WTC11 (cell line): ENCODE results near the gene ZNF669. TPM values are rescaled to one million over a fixed set of nuclear protein-coding genes. Genes with fewer than 3 reads are reported as not detected.

Experiments used
- ATAC-seq: fragments of 200-7000 bp; cut with Tn5 transposase; 2 replicates; pipeline ENCODE4 v1.10.0; 2021; ENCODE audit warnings: mild to moderate bottlenecking, moderate library complexity
- CTCF ChIA-PET: fragments of 300-600 bp; sonication (Branson Sonifier 250); formaldehyde crosslinking; loops from one replicate; lab custom pipeline; 2021; ENCODE audit warnings: antibody characterized with exemption; lab: Charles Lee
- POLR2A ChIA-PET: fragments of 350-600 bp; sonication (Branson Sonifier 250); formaldehyde crosslinking; loops from one replicate; lab custom pipeline; 2021; ENCODE audit warnings: antibody characterized with exemption; lab: Charles Lee
- DNase-seq: peaks from one replicate; pipeline ENCODE4 v3.0.0; 2021; ENCODE audit warnings: low spot score
- H3K27ac Mint-ChIP-seq: 2 replicates; pipeline ENCODE4 v1.8.0; 2021; ENCODE audit warnings: mixed read lengths
- H3K27me3 Mint-ChIP-seq: 2 replicates; pipeline ENCODE4 v1.8.0; 2021; ENCODE audit warnings: low read depth, mild to moderate bottlenecking, moderate library complexity, mixed read lengths
- H3K36me3 Mint-ChIP-seq: 2 replicates; pipeline ENCODE4 v1.8.0; 2021; ENCODE audit warnings: mixed read lengths
- H3K4me1 Mint-ChIP-seq: 2 replicates; pipeline ENCODE4 v1.8.0; 2022; ENCODE audit warnings: mixed read lengths
- H3K4me3 Mint-ChIP-seq: 2 replicates; pipeline ENCODE4 v1.8.0; 2021; ENCODE audit warnings: mild to moderate bottlenecking, moderate library complexity, mixed read lengths
- H3K9me3 Mint-ChIP-seq: 2 replicates; pipeline ENCODE4 v1.8.0; 2021; ENCODE audit warnings: mixed read lengths
- ATF1 ChIP-seq: sonication (generic); formaldehyde crosslinking; IDR thresholded peaks from 2 replicates; pipeline ENCODE4 v1.8.1; 2023; ENCODE audit warnings: mild to moderate bottlenecking, moderate library complexity, missing genetic modification reagents
- ESRRA ChIP-seq: sonication (generic); formaldehyde crosslinking; IDR thresholded peaks from 2 replicates; pipeline ENCODE4 v1.8.1; 2022; ENCODE audit warnings: mild to moderate bottlenecking, missing genetic modification reagents, borderline replicate concordance
- ETV6 ChIP-seq: sonication (generic); formaldehyde crosslinking; IDR thresholded peaks from 2 replicates; pipeline ENCODE4 v1.8.1; 2022; ENCODE audit warnings: mild to moderate bottlenecking, missing genetic modification reagents
- FOXK1 ChIP-seq: sonication (generic); formaldehyde crosslinking; IDR thresholded peaks from 2 replicates; pipeline ENCODE4 v1.8.0; 2022; ENCODE audit warnings: mild to moderate bottlenecking, moderate library complexity, missing genetic modification reagents
- HMGA2 ChIP-seq: fragments of 250-450 bp; sonication (Bioruptor Pico); IDR thresholded peaks from 2 replicates; pipeline ENCODE4 v1.4.0; 2021; ENCODE audit warnings: mild to moderate bottlenecking, moderate library complexity
- IRF2 ChIP-seq: sonication (generic); formaldehyde crosslinking; IDR thresholded peaks from 2 replicates; pipeline ENCODE4 v1.8.0; 2022; ENCODE audit warnings: low read depth, missing genetic modification reagents, borderline replicate concordance
- MAX ChIP-seq: sonication (generic); formaldehyde crosslinking; IDR thresholded peaks from 2 replicates; pipeline ENCODE4 v1.8.0; 2022; ENCODE audit warnings: mild to moderate bottlenecking, missing genetic modification reagents
- MYBL2 ChIP-seq: sonication (generic); formaldehyde crosslinking; IDR thresholded peaks from 2 replicates; pipeline ENCODE4 v1.8.1; 2023; ENCODE audit warnings: mild to moderate bottlenecking, moderate library complexity, missing genetic modification reagents
- NFATC4 ChIP-seq: fragments of 250-450 bp; sonication (Bioruptor Pico); IDR thresholded peaks from 2 replicates; pipeline ENCODE4 v1.9.0; 2021; ENCODE audit warnings: mild to moderate bottlenecking
- NFYB ChIP-seq: sonication (generic); formaldehyde crosslinking; conservative IDR thresholded peaks from 2 replicates; pipeline ENCODE4 v1.8.0; 2022; ENCODE audit warnings: low read depth, missing genetic modification reagents
- NR3C1 ChIP-seq: sonication (generic); formaldehyde crosslinking; conservative IDR thresholded peaks from 2 replicates; pipeline ENCODE4 v1.8.1; 2023; ENCODE audit warnings: low read depth, mild to moderate bottlenecking, missing genetic modification reagents
- OVOL2 ChIP-seq: fragments of 250-450 bp; sonication (Bioruptor Pico); IDR thresholded peaks from 2 replicates; pipeline ENCODE4 v1.9.0; 2021; ENCODE audit warnings: mild to moderate bottlenecking, borderline replicate concordance
- SP1 ChIP-seq: sonication (generic); formaldehyde crosslinking; conservative IDR thresholded peaks from 2 replicates; pipeline ENCODE4 v1.8.1; 2022; ENCODE audit warnings: missing genetic modification reagents
- STAT6 ChIP-seq: sonication (generic); formaldehyde crosslinking; conservative IDR thresholded peaks from 2 replicates; pipeline ENCODE4 v1.8.1; 2023; ENCODE audit warnings: mild to moderate bottlenecking, low read depth, missing genetic modification reagents, moderate library complexity
- USF1 ChIP-seq: sonication (generic); formaldehyde crosslinking; IDR thresholded peaks from 2 replicates; pipeline ENCODE4 v1.8.0; 2022; ENCODE audit warnings: mild to moderate bottlenecking, missing genetic modification reagents
- ZNF121 ChIP-seq: sonication (generic); formaldehyde crosslinking; IDR thresholded peaks from 2 replicates; pipeline ENCODE4 v1.8.0; 2023; ENCODE audit warnings: missing genetic modification reagents
- ZNF396 ChIP-seq: fragments of 250-450 bp; sonication (Bioruptor Pico); IDR thresholded peaks from 2 replicates; pipeline ENCODE4 v1.8.0; 2021; ENCODE audit warnings: mild to moderate bottlenecking, moderate library complexity, borderline replicate concordance
- ZNF512 ChIP-seq: sonication (generic); formaldehyde crosslinking; IDR thresholded peaks from 2 replicates; pipeline ENCODE4 v1.8.1; 2022; ENCODE audit warnings: missing genetic modification reagents, borderline replicate concordance
- total RNA-seq: library from RNA; stranded (reverse); gene quantifications from 3 replicates; pipeline ENCODE4 v1.2.3, GENCODE V29; 2021
- TF ChIP-seq, protein P1 (sequence below): sonication (generic); formaldehyde crosslinking; IDR thresholded peaks from 2 replicates; pipeline ENCODE4 v1.8.1; 2023; ENCODE audit warnings: mild to moderate bottlenecking, missing genetic modification reagents
- TF ChIP-seq, protein P2 (sequence below): sonication (generic); formaldehyde crosslinking; IDR thresholded peaks from 2 replicates; pipeline ENCODE4 v1.8.1; 2023; ENCODE audit warnings: mild to moderate bottlenecking, missing genetic modification reagents, moderate library complexity
- TF ChIP-seq, protein P3 (sequence below): fragments of 250-450 bp; sonication (Bioruptor Pico); conservative IDR thresholded peaks from 2 replicates; pipeline ENCODE4 v1.9.0; 2021; ENCODE audit warnings: mild to moderate bottlenecking

ZNF669 gene
- total RNA-seq, 1 experiment from 2014 or later: 18.3 TPM

- Mint-ChIP-seq H3K4me3 (no peak overlapping the region), H3K36me3 (peaks cover 18% of the 10 kb centered on the region), H3K9me3 (peaks cover 8% of the 10 kb centered on the region), H3K4me1 (peaks cover 15% of the 10 kb centered on the region), H3K27ac (no peak overlapping the region), H3K27me3 (no peaks in the 10 kb centered on the region; the same call in 1 of the 2 replicates)
- ATAC-seq (no peak), DNase-seq (no peak)
- TF ChIP-seq NR3C1: no peak
- TF ChIP-seq MYBL2 (CRISPR knock-in tag): no peak
- POLR2A ChIA-PET: interaction anchor here (0.6 kb wide), 1 partner anchor 56 kb away, joined by 4 read pairs; no protein-coding TSS in a partner anchor
- CTCF ChIA-PET: no interaction called here
Observed at GRCh38 chr1:247064304-247064703, 39.9 kb downstream of the ZNF669 start.

- Mint-ChIP-seq H3K9me3 (peaks cover 38% of the 10 kb centered on the region), H3K27me3 (no peaks in the 10 kb centered on the region; the same call in 1 of the 2 replicates), H3K36me3 (peaks cover 45% of the 10 kb centered on the region)
- TF ChIP-seq ESRRA (CRISPR knock-in tag) (no peak), OVOL2 (CRISPR knock-in tag) (no peak), ETV6 (CRISPR knock-in tag) (no peak), USF1 (CRISPR knock-in tag) (no peak), ZNF121 (CRISPR knock-in tag) (no peak), ZNF396 (no peak), IRF2 (CRISPR knock-in tag) (no peak)
- TF ChIP-seq, protein P1, sequence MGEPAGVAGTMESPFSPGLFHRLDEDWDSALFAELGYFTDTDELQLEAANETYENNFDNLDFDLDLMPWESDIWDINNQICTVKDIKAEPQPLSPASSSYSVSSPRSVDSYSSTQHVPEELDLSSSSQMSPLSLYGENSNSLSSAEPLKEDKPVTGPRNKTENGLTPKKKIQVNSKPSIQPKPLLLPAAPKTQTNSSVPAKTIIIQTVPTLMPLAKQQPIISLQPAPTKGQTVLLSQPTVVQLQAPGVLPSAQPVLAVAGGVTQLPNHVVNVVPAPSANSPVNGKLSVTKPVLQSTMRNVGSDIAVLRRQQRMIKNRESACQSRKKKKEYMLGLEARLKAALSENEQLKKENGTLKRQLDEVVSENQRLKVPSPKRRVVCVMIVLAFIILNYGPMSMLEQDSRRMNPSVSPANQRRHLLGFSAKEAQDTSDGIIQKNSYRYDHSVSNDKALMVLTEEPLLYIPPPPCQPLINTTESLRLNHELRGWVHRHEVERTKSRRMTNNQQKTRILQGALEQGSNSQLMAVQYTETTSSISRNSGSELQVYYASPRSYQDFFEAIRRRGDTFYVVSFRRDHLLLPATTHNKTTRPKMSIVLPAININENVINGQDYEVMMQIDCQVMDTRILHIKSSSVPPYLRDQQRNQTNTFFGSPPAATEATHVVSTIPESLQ (CRISPR knock-in tag): no peak
- TF ChIP-seq, all 79 proteins: peak for 0
- DNase-seq (no peak), ATAC-seq (no peak)
- POLR2A ChIA-PET: no interaction called here
- peaks cover 3% of the 10 kb centered on the region; the same call in 1 of the 2 replicates for H3K4me1 Mint-ChIP-seq
- no peak overlapping the region for H3K27ac Mint-ChIP-seq
- CTCF ChIA-PET: no interaction called here
- H3K4me3 Mint-ChIP-seq: no peak overlapping the region
Observed at GRCh38 chr1:247060771-247061170, 43.4 kb downstream of the ZNF669 start.

DNA sequence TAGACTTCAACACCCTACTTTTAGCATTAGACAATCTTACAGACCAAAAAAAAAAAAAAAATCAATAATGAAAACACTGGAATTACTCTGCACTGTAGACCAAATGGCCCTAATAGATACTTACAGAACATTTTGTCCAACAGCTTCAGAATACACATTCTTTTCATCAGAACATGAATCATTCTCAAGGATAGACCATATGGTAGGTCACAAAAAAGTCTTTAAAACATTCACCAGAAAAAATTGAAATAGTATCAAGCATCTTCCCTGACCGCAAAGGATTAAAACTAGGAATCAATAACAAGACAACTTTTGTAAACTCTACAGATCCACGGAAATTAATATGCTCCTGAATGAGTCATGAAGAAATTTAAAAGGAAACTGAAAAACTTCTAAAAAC, 48.1 kb downstream of the ZNF669 start:
- H3K4me1 Mint-ChIP-seq: no peaks in the 10 kb centered on the region
- H3K36me3 Mint-ChIP-seq: peaks cover 81% of the 10 kb centered on the region
- no peak overlapping the region for H3K4me3 Mint-ChIP-seq
- no peak for DNase-seq
- POLR2A ChIA-PET: no interaction called here
- no peaks in the 10 kb centered on the region for H3K27me3 Mint-ChIP-seq
- H3K27ac Mint-ChIP-seq: no peak overlapping the region
- CTCF ChIA-PET: interaction anchor here (0.6 kb wide), 1 partner anchor 1751 kb away, joined by 4 read pairs; no protein-coding TSS in a partner anchor
- no peak for ATAC-seq
- H3K9me3 Mint-ChIP-seq: peaks cover 75% of the 10 kb centered on the region
- TF ChIP-seq MYBL2 (CRISPR knock-in tag): no peak
- TF ChIP-seq NFATC4 (CRISPR knock-in tag): no peak
- TF ChIP-seq FOXK1 (CRISPR knock-in tag): no peak
- TF ChIP-seq, protein P2, sequence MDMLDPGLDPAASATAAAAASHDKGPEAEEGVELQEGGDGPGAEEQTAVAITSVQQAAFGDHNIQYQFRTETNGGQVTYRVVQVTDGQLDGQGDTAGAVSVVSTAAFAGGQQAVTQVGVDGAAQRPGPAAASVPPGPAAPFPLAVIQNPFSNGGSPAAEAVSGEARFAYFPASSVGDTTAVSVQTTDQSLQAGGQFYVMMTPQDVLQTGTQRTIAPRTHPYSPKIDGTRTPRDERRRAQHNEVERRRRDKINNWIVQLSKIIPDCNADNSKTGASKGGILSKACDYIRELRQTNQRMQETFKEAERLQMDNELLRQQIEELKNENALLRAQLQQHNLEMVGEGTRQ (CRISPR knock-in tag): no peak
- no peak for TF ChIP-seq ZNF121 (CRISPR knock-in tag)
- TF ChIP-seq HMGA2 (CRISPR knock-in tag): no peak
- no peak for TF ChIP-seq MAX
- TF ChIP-seq STAT6: no peak
- no peak for TF ChIP-seq SP1 (CRISPR knock-in tag)
- no peak for TF ChIP-seq ZNF512 (CRISPR knock-in tag)
- TF ChIP-seq, protein P3, sequence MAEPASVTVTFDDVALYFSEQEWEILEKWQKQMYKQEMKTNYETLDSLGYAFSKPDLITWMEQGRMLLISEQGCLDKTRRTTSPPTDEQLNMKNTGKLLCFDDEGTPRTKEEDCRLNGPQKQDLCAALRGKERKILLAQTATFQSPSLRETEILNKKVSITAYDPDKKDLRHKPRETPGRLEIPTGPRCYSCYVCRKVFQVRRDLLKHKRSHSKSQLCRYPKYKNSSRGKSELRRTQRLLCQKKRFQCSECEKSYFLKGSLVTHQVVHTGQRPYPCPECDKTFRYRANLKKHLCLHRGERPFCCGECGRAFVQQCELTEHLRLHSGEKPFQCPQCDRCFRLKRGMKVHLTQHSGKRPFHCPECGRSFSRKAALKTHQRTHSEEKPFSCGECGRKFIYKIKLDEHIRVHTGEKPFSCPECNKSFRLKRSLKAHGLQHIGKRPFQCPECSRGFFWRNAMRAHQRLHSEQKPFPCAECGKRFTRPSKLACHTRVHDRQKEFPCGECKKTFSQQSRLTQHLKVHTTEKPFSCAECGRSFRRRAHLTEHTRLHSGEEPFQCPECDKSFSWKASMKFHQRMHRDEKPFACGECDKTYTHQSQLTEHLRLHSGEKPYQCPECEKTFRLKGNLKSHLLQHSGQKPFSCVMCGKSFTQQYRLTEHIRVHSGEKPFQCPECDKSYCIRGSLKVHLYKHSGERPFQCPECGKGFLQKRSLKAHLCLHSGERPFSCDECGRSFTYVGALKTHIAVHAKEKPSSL (CRISPR knock-in tag): no peak
- TF ChIP-seq ETV6 (CRISPR knock-in tag): no peak
- no peak for TF ChIP-seq ATF1 (CRISPR knock-in tag)
- no peak for TF ChIP-seq NFYB
- no peak for TF ChIP-seq ESRRA (CRISPR knock-in tag)
